ENCODE measurements around the gene PARVB. TPM values are rescaled to one million over a fixed set of nuclear protein-coding genes. Genes with fewer than 3 reads are reported as not detected.

PARVB gene
- total and polyA plus RNA-seq, 2 of the 8 experiments (the other 6 are each of a cell fraction or from before 2014, with no cell fraction given): 14.5 to 18.6 TPM

- Histone ChIP-seq H3K56ac (replicated peaks; ENCODE audit: insufficient read length, low read depth, low read length) (peak overlapping the region; percentile 16), H3K27ac (ENCODE audit: low read depth, low read length) (no peak overlapping the region), H3K23ac (ENCODE audit: insufficient read length) (no peak overlapping the region), H3K36me3 (ENCODE audit: control insufficient read depth in 2 of 4, insufficient read depth in 4 of 4, low read length in 3 of 4) (no peaks in the 10 kb centered on the region; a peak in 1 of 8 replicates), H3K18ac (ENCODE audit: extremely low read depth, low read length) (no peak overlapping the region), H3K23me2 (ENCODE audit: low read depth, low read length) (peaks cover 7% of the 10 kb centered on the region; the same call in 1 of the 2 replicates), H2BK15ac (ENCODE audit: low read length) (no peak overlapping the region), H3K14ac (ENCODE audit: insufficient read length) (no peak overlapping the region), H3K27me3 (replicated peaks in 1 of 4; ENCODE audit: control insufficient read depth in 3 of 4, extremely low read depth in 1 of 4, insufficient read depth in 3 of 4, low read length in 3 of 4) (no peaks in the 10 kb centered on the region), H3K4ac (replicated peaks; ENCODE audit: insufficient read length, low read depth, low read length) (no peak overlapping the region), H2BK12ac (ENCODE audit: low read depth, low read length) (no peak overlapping the region), H3K79me1 (ENCODE audit: low read depth, low read length) (no peaks in the 10 kb centered on the region), H3K9me3 (ENCODE audit: insufficient read depth in 2 of 2, low read depth in 1 of 2, low read length in 1 of 2) (no peaks in the 10 kb centered on the region), H3K9ac (replicated peaks in 1 of 4; ENCODE audit: extremely low read depth in 1 of 4, low read depth in 3 of 4, low read length in 3 of 4) (no peak overlapping the region), H3K4me1 (replicated peaks in 1 of 4; ENCODE audit: control insufficient read depth in 3 of 4, insufficient read depth in 4 of 4, low read length in 3 of 4) (no peaks in the 10 kb centered on the region; a peak in 1 of 7 replicates), H2BK120ac (replicated peaks; ENCODE audit: low read depth, low read length) (no peak overlapping the region), H4K91ac (replicated peaks; ENCODE audit: insufficient read length, low read length) (no peak overlapping the region), H2AFZ (ENCODE audit: low read length) (no peak overlapping the region), H4K8ac (ENCODE audit: extremely low read depth, insufficient read depth, low read length) (no peak overlapping the region), H3K79me2 (ENCODE audit: control insufficient read depth in 1 of 2, insufficient read depth in 2 of 2, low read length in 2 of 2) (no peaks in the 10 kb centered on the region), H4K5ac (ENCODE audit: insufficient read length, low read depth, low read length) (no peak overlapping the region), H4K20me1 (replicated peaks in 1 of 2; ENCODE audit: control insufficient read depth in 1 of 2, insufficient read depth in 2 of 2, low read length in 2 of 2) (peaks cover 0 to 5% of the 10 kb centered on the region in 2 experiments), H2AK5ac (ENCODE audit: low read depth, low read length) (no peak overlapping the region), H2BK20ac (ENCODE audit: low read length) (no peak overlapping the region), H2BK5ac (ENCODE audit: low read depth, low read length) (no peak overlapping the region), H3K4me2 (ENCODE audit: insufficient read depth in 1 of 2, low read depth in 2 of 2, low read length in 2 of 2) (no peak overlapping the region), H3K4me3 (ENCODE audit: extremely low read depth in 1 of 4, insufficient read depth in 2 of 4, low read depth in 3 of 4, low read length in 4 of 4) (no peak overlapping the region)
- ChIA-PET POLR2A (ENCODE audit: partially characterized antibody) (no interaction called here), CTCF (ENCODE audit: partially characterized antibody) (no interaction called here)
- DNase-seq (ENCODE audit: low read depth in 1 of 2, low spot score in 2 of 2) (no peak), FAIRE-seq (no peak)
- WGBS, 2 experiments (ENCODE audit: extremely low coverage in 1 of 2, insufficient coverage in 1 of 2, insufficient read length in 1 of 2, insufficient replicate concordance in 2 of 2, low coverage in 1 of 2, low lambda C conversion rate in 2 of 2, missing lambda C conversion rate in 1 of 2): 84% methylated on average over 3 of the region's 3 CpGs; no CpG with 5 or more reads in 1 of the 2 experiments
- TF ChIP-seq KDM4A (IDR thresholded peaks at IDR 0.05; ENCODE audit: low read depth, low read length, severe bottlenecking): no peak
- TF ChIP-seq TEAD4 (IDR thresholded peaks at IDR 0.05; ENCODE audit: low read depth, low read length): no peak
- no peak for TF ChIP-seq RNF2 (IDR thresholded peaks at IDR 0.05; ENCODE audit: borderline replicate concordance, low read depth, low read length, missing control alignments, poor library complexity, severe bottlenecking)
- TF ChIP-seq GABPA (IDR thresholded peaks at IDR 0.05; ENCODE audit: borderline replicate concordance, insufficient read depth, low read length): no peak
- TF ChIP-seq BACH1 (IDR thresholded peaks at IDR 0.05; ENCODE audit: low read length): no peak
- TF ChIP-seq RBBP5 (IDR thresholded peaks at IDR 0.05; ENCODE audit: borderline replicate concordance, low read depth, low read length): no peak
- no peak for TF ChIP-seq CHD1 (IDR thresholded peaks at IDR 0.05; ENCODE audit: low read depth, low read length)
- no peak for TF ChIP-seq CBX8 (IDR thresholded peaks at IDR 0.05; ENCODE audit: borderline replicate concordance, low read depth, low read length)
- no peak for TF ChIP-seq TBP (IDR thresholded peaks at IDR 0.05; ENCODE audit: low read depth, low read length)
- TF ChIP-seq SIN3A (conservative IDR thresholded peaks at IDR 0.05 in 1 of 2, IDR thresholded peaks at IDR 0.05 in 1 of 2; ENCODE audit: low read depth in 1 of 2, low read length in 2 of 2): no peak
- TF ChIP-seq MAFK (IDR thresholded peaks at IDR 0.05; ENCODE audit: low read depth, low read length): no peak
- TF ChIP-seq EZH2 (IDR thresholded peaks at IDR 0.05; ENCODE audit: low read depth, low read length, severe bottlenecking): no peak
- no peak for TF ChIP-seq PHF8 (conservative IDR thresholded peaks at IDR 0.05; ENCODE audit: low read depth, low read length)
These were observed 185.2 kb downstream of the PARVB start for GRCh38 chr22:44209343-44209742.
